ENCODE data around the gene CCNI2.

- no peak for TF ChIP-seq POLR2A (IDR thresholded peaks at IDR 0.05)
- no peak for TF ChIP-seq CTCF (IDR thresholded peaks at IDR 0.05)
- TF ChIP-seq POLR2AphosphoS5 (IDR thresholded peaks at IDR 0.05): no peak
These were observed 43.8 kb downstream of the CCNI2 start for GRCh38 chr5:132791026-132791425.
